GM12891 (cell line): ENCODE data around the gene FHIT.

Experiments used
- POLR2A ChIP-seq: IDR thresholded peaks from 2 replicates; pipeline ENCODE4 v1.6.1; 2011; ENCODE audit warnings: low read depth, low read length, control low read depth
- POLR2AphosphoS5 ChIP-seq: IDR thresholded peaks from 2 replicates; pipeline ENCODE4 v1.6.1; 2011; ENCODE audit warnings: low read depth, low read length, control low read depth
- TAF1 ChIP-seq: IDR thresholded peaks from 2 replicates; pipeline ENCODE4 v1.6.1; 2011; ENCODE audit warnings: low read depth, low read length, control low read depth

- TF ChIP-seq POLR2AphosphoS5 (no peak), POLR2A (no peak), TAF1 (no peak)
Observed at GRCh38 chr3:60703956-60704736, 547.1 kb downstream of the FHIT start.
